Thyroid gland (tissue), 4 donors: ENCODE measurements around the gene PHF21B.

Experiments used
- CTCF ChIP-seq, 6 experiments: fragments of 200-600 bp in 3 of 6; fragments of 450-650 bp in 3 of 6; sonication (generic) in 3 of 6; IDR thresholded peaks; one replicate each; pipeline ENCODE4 v1.5.1; 2016 to 2019; ENCODE audit warnings: antibody characterized with exemption in 6 of 6, mild to moderate bottlenecking in 2 of 6, inconsistent platforms in 1 of 6, moderate library complexity in 1 of 6
- POLR2A ChIP-seq, 2 donors: fragments of 450-650 bp; IDR thresholded peaks; one replicate each; pipeline ENCODE4 v1.6.1; 2017; ENCODE audit warnings: antibody characterized with exemption in 2 of 2, mild to moderate bottlenecking in 2 of 2, moderate library complexity in 1 of 2

DNA sequence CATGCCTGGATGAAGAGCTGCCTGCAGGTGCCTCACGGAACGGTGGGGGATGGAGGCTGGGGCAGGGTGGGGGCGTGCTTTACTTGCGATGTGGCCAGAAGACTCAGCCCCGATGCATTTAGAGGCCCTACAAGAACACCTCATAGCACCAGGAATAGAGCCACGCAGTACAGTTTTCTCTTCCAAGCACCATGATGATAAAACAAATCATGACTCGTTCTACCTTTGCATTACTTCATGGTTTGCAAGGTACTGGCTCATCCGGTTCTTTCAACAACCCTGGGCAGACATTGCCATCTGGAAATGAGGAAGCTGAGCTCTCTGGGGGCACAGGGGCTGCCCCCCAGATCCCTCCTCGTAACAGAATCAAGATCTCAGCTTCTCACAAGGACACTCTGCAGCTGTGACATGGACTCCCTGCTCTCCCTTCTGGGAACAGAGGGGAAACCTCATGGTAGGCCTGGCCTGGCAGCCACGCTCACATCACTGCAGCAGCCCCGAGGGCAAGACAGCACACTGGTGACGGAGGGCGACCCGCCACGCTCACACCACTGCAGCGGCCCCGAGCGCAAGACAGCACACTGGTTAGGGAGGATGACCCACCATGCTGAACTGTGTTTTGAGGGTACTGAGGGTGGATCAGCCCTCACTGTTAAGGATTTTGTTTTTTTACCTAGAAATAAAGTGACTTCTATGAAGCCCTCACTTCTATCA lies 46.9 kb downstream of the PHF21B start:
- TF ChIP-seq POLR2A (IDR thresholded peaks at IDR 0.05) (no peak), CTCF (IDR thresholded peaks at IDR 0.05) (no peak)
